Measurements from ENCODE around the gene DSG3. TPM values are rescaled to one million over a fixed set of nuclear protein-coding genes. Genes with fewer than 3 reads are reported as not detected.

DSG3 gene
- total RNA-seq, 1 experiment from 2014 or later: 0.04 TPM

DNA sequence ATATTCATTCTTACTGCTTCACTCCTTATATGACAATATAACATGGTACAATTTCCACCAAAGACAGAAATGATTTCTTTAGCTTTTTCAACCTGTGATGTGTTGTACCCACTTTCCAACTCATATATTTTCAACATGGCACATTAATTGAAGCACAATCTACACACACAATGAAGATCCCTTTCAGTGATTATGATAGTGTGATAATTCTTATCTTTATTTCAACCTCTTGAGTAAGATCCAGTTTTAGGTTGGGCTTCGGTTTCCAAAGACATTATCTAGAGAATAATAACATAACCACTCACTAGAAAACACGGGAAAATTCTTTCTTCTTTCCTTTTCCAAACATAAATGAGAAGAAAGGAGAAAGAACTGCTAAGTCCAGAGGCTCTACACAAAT is 3.4 kb upstream of the DSG3 start:
- no peak overlapping the region for H3T11ph ChIP-seq (ENCODE audit: low read length)
- no peak for TF ChIP-seq CTCF (conservative IDR thresholded peaks at IDR 0.05)
- no peak overlapping the region for H2BK20ac ChIP-seq (ENCODE audit: low read depth, low read length, poor library complexity, severe bottlenecking)
- H3K79me1 ChIP-seq (ENCODE audit: insufficient read depth, low read depth, low read length, poor library complexity, severe bottlenecking): no peaks in the 10 kb centered on the region
- H4K8ac ChIP-seq (replicated peaks; ENCODE audit: insufficient read length, low read depth, low read length): no peak overlapping the region
- H3K9me3 ChIP-seq (ENCODE audit: control insufficient read depth, low read depth, low read length): no peaks in the 10 kb centered on the region
- no peak overlapping the region for H4K91ac ChIP-seq (ENCODE audit: insufficient read length, low read depth, low read length)
- no peak overlapping the region for H3K14ac ChIP-seq (ENCODE audit: insufficient read depth, low read length)
- H3K9ac ChIP-seq (ENCODE audit: extremely low read depth, insufficient read length, low read length): no peak overlapping the region
- no peak overlapping the region for H3K56ac ChIP-seq (ENCODE audit: insufficient read length, low read depth, low read length)
- no peak overlapping the region for H2BK15ac ChIP-seq (ENCODE audit: low read depth, low read length)
- H4K5ac ChIP-seq (ENCODE audit: insufficient read length, low read depth, low read length): no peak overlapping the region
- Mint-ChIP-seq H3K36me3 (ENCODE audit: insufficient read depth in 1 of 3, low read depth in 3 of 3) (no peaks in the 10 kb centered on the region), H3K27me3 (ENCODE audit: low read depth) (no peaks in the 10 kb centered on the region), H3K9me3 (no peaks in the 10 kb centered on the region), H3K27ac (no peak overlapping the region), H3K4me1 (peaks cover 0 to 4% of the 10 kb centered on the region in 2 experiments; a peak in 1 of 4 replicates), H3K4me3 (no peak overlapping the region)
- H3K4me2 ChIP-seq (ENCODE audit: insufficient read depth, insufficient read length, low read length): no peak overlapping the region
- no peak overlapping the region for H3K18ac ChIP-seq (ENCODE audit: insufficient read length, low read depth, low read length)
- H3K27ac ChIP-seq (ENCODE audit: insufficient read length, low read depth, low read length): no peak overlapping the region
- H2BK120ac ChIP-seq (ENCODE audit: low read depth, low read length, poor library complexity, severe bottlenecking): no peak overlapping the region
- no peak overlapping the region for H3K4ac ChIP-seq (ENCODE audit: low read depth, low read length)
- no CpG with 5 or more reads among the region's 2 CpGs for WGBS (ENCODE audit: extremely low coverage, insufficient read length, low lambda C conversion rate)
- no peak overlapping the region for H2BK12ac ChIP-seq (ENCODE audit: insufficient read length, low read depth, low read length)
- no peak for DNase-seq
- no peaks in the 10 kb centered on the region for H3K27me3 ChIP-seq (ENCODE audit: insufficient read depth, low read length)
- H2AFZ ChIP-seq (ENCODE audit: low read length): no peak overlapping the region
- H2AK5ac ChIP-seq (ENCODE audit: insufficient read length, low read length): no peak overlapping the region
- no peaks in the 10 kb centered on the region for H4K20me1 ChIP-seq (ENCODE audit: control insufficient read depth, insufficient read depth, insufficient read length)
- no peaks in the 10 kb centered on the region for H3K4me1 ChIP-seq (ENCODE audit: insufficient read depth, low read length)
- H2BK5ac ChIP-seq (ENCODE audit: insufficient read length, low read length): no peak overlapping the region
- H3K79me2 ChIP-seq (ENCODE audit: insufficient read depth, low read length): no peaks in the 10 kb centered on the region
- no peaks in the 10 kb centered on the region for H3K23me2 ChIP-seq (ENCODE audit: insufficient read length, low read depth, low read length, poor library complexity, severe bottlenecking)
- H3K23ac ChIP-seq (ENCODE audit: insufficient read length, low read depth, low read length): no peak overlapping the region
